Stimulated activated CD8-positive, alpha-beta memory T cell treated with anti-CD3 and anti-CD28 coated beads, Interleukin-4, amount 100 ng/mL, for 1 hour (primary cell): ENCODE measurements around the gene PTP4A2.

Experiments used
- DNase-seq, 2 donors: peaks; one replicate each; pipeline ENCODE4 v3.0.0-alpha.2; 2020; ENCODE audit warnings: low read depth in 2 of 2, low spot score in 1 of 2

Gene PTP4A2

GRCh38 chr1:31888291-31888690 is 49.9 kb downstream of the PTP4A2 start:
- no peak for DNase-seq

GRCh38 chr1:31886866-31887265 is 51.3 kb downstream of the PTP4A2 start:
- DNase-seq = no peak

DNA sequence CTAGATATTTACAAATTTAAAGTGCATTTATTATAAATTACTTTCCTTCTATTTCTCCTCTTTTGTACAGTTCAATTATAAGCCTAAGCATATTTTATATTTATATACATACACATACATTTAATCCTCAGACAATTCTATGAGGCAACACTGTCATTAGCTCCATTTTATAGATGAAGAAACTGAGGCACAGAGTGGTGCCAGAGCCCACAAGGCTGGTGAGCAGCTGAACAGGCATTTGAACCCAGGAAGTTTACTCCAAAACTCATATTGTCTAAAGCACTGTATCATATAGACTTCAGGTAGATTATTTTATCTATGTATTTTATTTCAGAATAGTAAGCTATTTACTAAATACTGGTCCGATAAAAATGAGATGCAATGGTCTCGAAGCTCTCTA is 52.3 kb downstream of the PTP4A2 start:
- no peak for DNase-seq

DNA sequence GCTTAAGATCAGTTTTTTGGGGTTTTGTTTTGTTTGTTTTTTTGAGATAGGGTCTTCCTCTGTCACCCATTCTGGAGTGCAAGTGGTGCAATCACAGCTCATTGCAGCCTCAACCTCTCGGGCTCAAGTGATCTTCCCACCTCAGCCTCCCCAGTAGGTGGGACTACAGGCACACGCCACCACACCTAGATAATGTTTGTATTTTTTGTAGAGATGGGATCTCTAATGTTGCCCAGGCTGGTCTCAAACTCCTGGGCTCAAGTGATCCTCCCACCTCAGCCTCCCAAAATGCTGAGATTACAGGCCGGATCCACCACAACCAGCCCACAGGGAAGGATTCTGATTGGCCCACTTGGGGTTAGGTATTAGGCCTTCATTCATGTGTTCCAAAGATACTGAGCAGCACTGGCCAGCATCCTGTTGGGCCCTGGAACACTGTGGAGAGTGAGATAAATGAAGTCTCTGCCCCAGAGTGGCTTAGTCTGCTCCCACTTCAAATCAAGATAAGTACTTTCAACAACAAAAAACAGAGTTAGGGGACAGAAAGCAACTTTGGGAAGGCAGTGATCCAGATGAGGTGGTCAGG is 54.7 kb downstream of the PTP4A2 start:
- DNase-seq = no peak

GRCh38 chr1:31881688-31882000 is 56.5 kb downstream of the PTP4A2 start:
- no peak for DNase-seq

DNA sequence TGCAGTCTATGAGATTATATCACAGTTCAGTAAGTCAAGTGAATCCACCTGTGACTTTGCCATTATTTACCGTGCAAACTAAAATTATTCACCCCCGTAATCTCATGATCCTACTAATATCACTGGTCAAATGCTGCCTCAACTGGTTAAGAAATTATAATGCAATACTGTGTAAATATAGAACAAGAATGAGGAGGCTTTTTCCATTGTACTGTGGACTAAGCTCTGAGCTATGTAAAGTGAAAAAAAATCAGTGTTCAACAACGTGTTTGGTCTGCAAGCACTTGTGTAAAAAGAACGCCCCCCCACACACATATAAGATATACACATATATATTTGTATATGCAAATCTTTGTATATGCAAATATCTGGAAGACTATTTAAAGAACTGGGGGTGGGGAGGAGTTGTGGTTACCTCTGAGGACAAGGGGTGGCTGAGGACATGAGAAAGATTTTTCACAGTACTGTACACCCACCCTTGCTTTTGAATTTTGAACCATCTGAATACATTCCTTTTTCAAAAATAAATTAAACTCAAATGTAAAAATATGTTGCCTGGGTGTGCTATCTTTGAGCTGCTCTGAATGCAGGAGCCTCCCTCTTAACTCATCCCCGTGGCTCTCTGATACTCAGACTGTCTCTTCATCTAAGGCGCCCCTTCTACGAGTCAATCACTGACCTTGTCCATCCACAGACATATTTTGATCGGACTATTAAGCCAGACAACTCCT is 57.0 kb downstream of the PTP4A2 start:
- no peak for DNase-seq

GRCh38 chr1:31879981-31880608 is 58.1 kb downstream of the PTP4A2 start:
- no peak for DNase-seq

GRCh38 chr1:31878058-31878457 is 60.1 kb downstream of the PTP4A2 start:
- no peak for DNase-seq

DNA sequence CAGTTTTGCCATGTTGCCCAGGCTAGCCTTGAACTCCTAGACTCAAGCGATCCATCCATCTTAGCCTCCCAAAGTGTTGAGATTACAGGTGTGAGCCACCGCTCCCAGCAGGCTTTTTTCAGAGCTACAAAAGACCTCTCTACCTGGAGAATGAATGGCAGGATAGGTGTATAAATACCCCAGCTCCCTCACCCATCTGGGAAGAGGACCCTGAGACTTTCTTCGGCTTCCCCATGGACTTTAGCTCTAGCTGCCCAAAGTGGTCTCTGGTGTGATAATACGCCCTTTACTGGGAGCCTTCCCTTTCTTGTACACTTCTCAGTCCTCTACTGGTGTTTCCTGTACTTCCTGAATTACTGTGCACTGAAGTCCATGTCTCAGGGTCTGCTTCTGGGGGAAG is 60.6 kb downstream of the PTP4A2 start:
- no peak for DNase-seq

DNA sequence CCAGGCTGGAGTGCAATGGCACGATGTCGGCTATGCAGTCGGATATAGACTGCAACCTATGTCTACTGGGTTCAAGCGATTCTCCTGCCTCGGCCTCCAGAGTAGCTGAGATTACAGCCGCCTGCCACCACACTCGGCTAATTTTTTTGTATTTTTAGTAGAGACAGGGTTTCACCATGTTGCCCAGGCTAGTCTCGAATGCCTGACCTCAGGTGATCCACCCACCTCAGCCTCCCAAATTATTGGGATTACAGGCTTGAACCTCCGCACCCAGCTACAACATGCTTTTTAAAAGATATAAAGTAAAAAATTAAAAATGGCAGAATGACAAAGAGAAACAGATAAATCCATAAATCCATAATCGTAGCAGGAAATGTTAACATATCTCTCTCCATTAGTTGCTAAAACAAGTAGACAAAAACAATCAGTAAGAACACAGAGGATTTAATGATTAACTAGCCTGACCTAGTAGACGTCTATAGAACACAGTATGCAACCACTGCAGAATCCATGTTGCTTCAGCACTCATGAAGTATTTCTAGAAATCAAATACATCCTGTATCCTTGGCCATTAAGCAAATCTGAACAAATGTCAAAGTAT is 62.4 kb downstream of the PTP4A2 start:
- DNase-seq = no peak

DNA sequence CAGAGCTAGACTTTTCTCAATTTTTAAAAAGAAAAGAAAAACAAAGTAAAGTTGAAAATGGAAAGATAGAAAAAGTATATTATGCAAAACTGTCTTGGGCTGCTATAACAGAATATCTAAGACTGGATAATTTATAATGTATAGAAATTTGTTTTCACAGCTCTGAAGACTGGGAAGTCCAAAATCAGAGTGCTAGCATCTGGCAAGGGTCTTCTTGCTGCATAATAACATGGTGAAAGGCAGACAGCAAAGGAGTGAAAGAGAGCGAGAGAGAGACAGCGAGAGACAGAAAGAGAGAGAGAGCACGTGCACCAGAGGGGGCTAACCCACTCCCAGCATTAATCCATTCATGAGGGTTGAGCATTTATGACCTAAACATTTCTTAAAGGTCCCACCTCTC is 63.2 kb downstream of the PTP4A2 start:
- DNase-seq = no peak

DNA sequence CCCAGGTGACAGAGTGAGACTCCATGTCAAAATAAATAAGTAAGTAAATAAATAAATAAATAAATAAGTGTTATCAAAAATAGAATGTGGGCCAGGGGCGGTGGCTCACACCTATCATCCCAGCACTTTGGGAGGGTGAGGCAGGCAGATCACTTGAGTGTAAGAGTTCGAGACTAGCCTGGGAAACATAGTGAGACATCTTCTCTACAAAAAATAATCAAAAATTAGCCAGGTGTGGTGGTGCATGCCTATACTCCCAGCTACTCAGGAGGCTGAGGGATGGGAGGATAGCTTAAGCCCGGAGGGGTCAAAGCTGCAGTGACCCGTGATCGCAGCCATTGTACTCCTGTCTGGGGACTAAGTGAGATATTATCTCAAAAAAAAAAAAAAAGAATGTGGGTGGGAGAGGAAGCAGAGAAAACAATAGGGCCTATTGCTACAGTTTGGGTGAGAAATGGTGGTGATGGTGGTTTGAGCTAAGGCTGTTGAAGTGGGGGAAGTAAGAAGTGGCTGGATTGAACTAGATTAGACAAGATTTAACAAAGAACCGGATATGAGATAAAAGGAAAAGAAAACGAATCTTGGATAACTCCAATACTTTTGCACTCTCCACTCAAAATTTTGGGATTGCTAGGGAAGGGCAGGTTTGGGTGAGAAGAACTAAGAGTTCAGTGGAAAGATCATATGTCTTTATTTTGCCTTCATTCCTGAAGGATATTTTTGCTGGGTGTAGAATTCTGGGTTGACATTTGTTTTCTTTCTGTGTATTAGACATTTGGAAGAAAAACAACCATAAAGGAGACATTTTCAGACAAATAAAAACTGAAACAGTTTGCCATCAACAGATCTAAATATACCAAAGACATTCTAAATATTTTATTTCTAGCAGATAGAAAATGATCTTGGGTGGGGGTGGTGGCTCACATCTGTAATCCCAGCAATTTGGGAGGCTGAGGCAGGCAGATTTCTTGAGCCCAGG is 65.2 kb downstream of the PTP4A2 start:
- no peak for DNase-seq

DNA sequence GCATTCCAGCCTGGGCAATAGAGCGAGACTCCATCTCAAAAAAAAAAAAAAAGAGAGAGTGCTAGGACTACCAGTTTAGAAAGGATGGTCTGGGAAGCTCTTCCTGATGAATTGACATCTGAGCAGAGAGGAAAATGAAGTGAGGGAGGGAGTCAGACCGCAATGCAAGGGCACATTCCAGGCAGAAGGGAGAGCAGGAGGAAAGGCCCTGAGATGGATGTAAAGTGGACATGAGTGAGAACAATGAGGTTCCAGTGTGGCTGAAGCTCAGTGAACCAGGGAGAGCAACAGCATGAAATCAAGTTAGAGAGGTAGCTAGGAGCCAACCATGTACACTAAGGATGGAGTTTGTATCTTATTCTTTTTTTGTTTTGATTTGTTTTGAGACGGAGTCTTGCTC is 66.5 kb downstream of the PTP4A2 start:
- no peak for DNase-seq

GRCh38 chr1:31870086-31870736 is 68.0 kb downstream of the PTP4A2 start:
- DNase-seq = no peak

DNA sequence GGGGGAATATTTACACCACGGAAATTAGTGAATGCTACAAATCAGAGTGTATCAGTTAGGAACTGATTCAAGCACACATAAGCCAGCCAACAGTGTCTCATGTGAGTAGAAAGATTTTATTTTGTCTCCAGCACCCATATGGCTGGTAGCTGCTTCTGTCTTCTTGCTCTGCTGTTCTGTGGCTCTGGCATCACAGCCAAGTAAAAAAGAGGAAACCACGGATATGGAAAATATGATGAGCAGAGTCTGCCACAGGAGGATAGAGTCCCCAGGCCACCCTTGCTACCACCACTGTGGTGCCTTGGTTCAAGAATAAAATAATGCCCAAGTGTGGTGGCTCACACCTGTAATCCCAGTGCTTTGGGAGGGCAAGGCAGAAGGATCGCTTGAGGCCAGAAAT is 68.7 kb downstream of the PTP4A2 start:
- no peak for DNase-seq

- DNase-seq = no peak
Measured at GRCh38 chr1:31868862-31869261, 69.3 kb downstream of the PTP4A2 start.

GRCh38 chr1:31867546-31867945 is 70.6 kb downstream of the PTP4A2 start:
- DNase-seq = no peak

DNA sequence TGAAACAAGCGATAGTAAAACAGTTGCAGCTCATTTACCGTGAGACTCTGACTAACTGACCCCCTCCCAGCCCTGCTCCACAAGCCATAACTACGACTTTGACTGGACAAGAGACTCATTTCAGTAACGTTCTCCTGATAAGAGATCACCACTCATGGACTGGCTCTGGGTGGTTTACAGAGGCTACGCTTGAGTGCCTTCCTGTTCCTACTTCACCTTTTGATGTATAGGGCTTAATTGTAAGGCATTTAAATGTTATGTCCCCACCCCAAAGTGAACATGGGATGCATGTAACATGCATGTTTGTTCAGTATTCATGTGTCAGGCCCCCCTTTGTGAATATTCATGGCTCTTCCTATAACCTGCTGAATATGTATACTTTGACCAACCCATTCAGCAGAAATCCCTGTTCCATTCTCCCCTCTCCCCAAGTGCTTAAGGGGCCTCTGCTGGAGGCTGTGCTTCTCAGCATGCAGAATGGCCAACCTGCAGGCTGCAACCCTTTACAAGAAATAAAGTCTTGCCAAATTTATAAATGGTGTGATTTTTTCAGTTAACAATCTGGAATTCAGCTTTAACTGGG is 71.6 kb downstream of the PTP4A2 start:
- no peak for DNase-seq

DNA sequence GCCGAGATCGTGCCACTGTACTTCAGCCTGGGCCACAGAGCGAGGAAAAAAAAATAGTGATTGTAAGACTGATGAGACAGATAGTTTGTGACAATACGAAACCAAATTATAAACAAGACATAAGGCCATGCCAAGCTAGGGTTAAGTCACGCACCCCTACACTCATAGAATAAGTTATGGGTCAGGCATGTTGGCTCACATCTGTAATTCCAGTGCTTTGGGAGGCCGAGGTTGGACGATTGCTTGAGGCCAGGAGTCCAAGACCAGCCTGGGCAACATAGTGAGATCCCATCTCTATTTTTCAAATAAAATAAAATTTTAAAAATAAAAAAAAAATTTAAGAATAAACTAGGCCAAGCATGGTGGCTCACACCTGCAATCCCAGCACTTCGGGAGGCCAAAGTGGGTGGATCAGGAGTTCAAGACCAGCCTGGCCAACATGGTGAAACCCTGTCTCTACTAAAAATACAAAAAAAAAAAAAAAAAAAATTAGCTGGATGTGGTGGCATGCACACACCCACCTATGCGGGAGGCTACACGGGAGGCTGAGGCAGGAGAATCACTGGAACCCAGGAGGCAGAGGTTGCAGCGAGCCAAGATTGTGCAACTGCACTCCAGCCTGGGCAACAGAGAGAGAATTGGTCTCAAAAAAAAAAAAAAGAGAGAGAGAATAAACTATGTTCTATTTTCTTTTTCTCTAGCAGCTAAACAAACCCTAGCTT is 72.3 kb downstream of the PTP4A2 start:
- DNase-seq = no peak

DNA sequence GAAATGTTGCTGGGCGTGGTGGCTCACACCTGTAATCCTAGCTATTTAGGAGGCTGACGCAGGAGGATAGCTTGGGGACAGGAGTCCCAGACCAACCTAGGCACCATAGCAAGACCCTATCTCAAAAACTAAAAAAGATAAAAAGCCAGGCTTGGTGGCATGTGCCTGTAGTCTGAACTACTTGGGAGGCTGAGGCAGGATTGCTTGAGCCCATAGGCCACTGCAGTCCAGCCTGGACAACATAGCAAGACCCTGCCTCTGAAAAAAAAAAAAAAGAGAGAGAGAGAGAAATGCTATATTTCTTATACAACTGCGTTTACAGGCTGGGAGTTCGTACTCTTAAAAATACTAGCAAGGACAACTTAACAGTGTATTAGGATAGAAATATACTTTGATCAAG is 76.1 kb downstream of the PTP4A2 start:
- no peak for DNase-seq
